HepG2 (cell line): ENCODE data around the gene PSD. TPM values are rescaled to one million over a fixed set of nuclear protein-coding genes. Genes with fewer than 3 reads are reported as not detected.

Experiments used
- CBFB ChIP-seq: sonication (generic); formaldehyde crosslinking; IDR thresholded peaks from 2 replicates; pipeline ENCODE4 v1.4.0; 2020; ENCODE audit warnings: missing genetic modification reagents
- CBX5 ChIP-seq: sonication (generic); formaldehyde crosslinking; IDR thresholded peaks from 2 replicates; pipeline ENCODE4 v1.4.0; 2020; ENCODE audit warnings: missing genetic modification reagents, borderline replicate concordance
- DRAP1 ChIP-seq: IDR thresholded peaks from 2 replicates; pipeline ENCODE4 v1.6.1; 2016; ENCODE audit warnings: missing genetic modification reagents, missing compliant biosample characterization
- ELF1 ChIP-seq: sonication (generic); formaldehyde crosslinking; IDR thresholded peaks from 2 replicates; pipeline ENCODE4 v1.4.0; 2020; ENCODE audit warnings: missing genetic modification reagents
- ETS1 ChIP-seq: sonication (generic); formaldehyde crosslinking; IDR thresholded peaks from 2 replicates; pipeline ENCODE4 v1.4.0; 2020; ENCODE audit warnings: missing genetic modification reagents
- FOXO1 ChIP-seq: sonication (generic); formaldehyde crosslinking; IDR thresholded peaks from 2 replicates; pipeline ENCODE4 v1.4.0; 2020; ENCODE audit warnings: missing genetic modification reagents
- HNF4A ChIP-seq: sonication (generic); formaldehyde crosslinking; IDR thresholded peaks from 2 replicates; pipeline ENCODE4 v1.4.0; 2020; ENCODE audit warnings: missing genetic modification reagents
- IKZF1 ChIP-seq: fragments of 450-650 bp; IDR thresholded peaks from 2 replicates; pipeline ENCODE4 v1.7.1; 2016
- PHF8 ChIP-seq: sonication (generic); formaldehyde crosslinking; IDR thresholded peaks from 2 replicates; pipeline ENCODE4 v1.5.0; 2020; ENCODE audit warnings: missing genetic modification reagents
- RARG ChIP-seq: sonication (generic); formaldehyde crosslinking; IDR thresholded peaks from 2 replicates; pipeline ENCODE4 v1.4.0; 2020; ENCODE audit warnings: low read depth, mild to moderate bottlenecking, missing genetic modification reagents
- SPEN ChIP-seq: sonication (generic); formaldehyde crosslinking; IDR thresholded peaks from 2 replicates; pipeline ENCODE4 v1.5.1; 2020; ENCODE audit warnings: low read depth, mild to moderate bottlenecking, missing genetic modification reagents
- SRF ChIP-seq: IDR thresholded peaks from 2 replicates; pipeline ENCODE4 v1.6.1; 2011; ENCODE audit warnings: mild to moderate bottlenecking, low read depth, low read length, moderate library complexity
- TAF15 ChIP-seq: fragments of 200-400 bp; formaldehyde crosslinking; IDR thresholded peaks from one replicate; pipeline ENCODE4 v1.6.1; 2018; ENCODE audit warnings: mild to moderate bottlenecking, low read depth, low read length; ENCODE audit not compliant: poor library complexity, severe bottlenecking
- TFAP4 ChIP-seq: sonication (generic); IDR thresholded peaks from 2 replicates; pipeline ENCODE4 v1.6.1; 2016; ENCODE audit warnings: low read depth, borderline replicate concordance
- THAP11 ChIP-seq: IDR thresholded peaks from 2 replicates; pipeline ENCODE4 v1.6.1; 2016; ENCODE audit warnings: missing biosample characterization, missing genetic modification reagents
- ZBTB14 ChIP-seq: sonication (generic); formaldehyde crosslinking; IDR thresholded peaks from 2 replicates; pipeline ENCODE4 v1.4.0; 2020; ENCODE audit warnings: missing genetic modification reagents
- ZBTB2 ChIP-seq: sonication (generic); formaldehyde crosslinking; IDR thresholded peaks from 2 replicates; pipeline ENCODE4 v1.8.0; 2022; ENCODE audit warnings: low read depth, missing genetic modification reagents
- ZKSCAN5 ChIP-seq: sonication (generic); formaldehyde crosslinking; IDR thresholded peaks from 2 replicates; pipeline ENCODE4 v1.5.1; 2020; ENCODE audit warnings: mild to moderate bottlenecking, missing genetic modification reagents
- ZNF232 ChIP-seq: sonication (generic); formaldehyde crosslinking; IDR thresholded peaks from 2 replicates; pipeline ENCODE4 v1.4.0; 2020; ENCODE audit warnings: missing genetic modification reagents, borderline replicate concordance
- ZNF30 ChIP-seq: sonication (generic); formaldehyde crosslinking; IDR thresholded peaks from 2 replicates; pipeline ENCODE4 v1.5.0; 2020; ENCODE audit warnings: mild to moderate bottlenecking, missing genetic modification reagents
- ZNF317 ChIP-seq: sonication (generic); formaldehyde crosslinking; IDR thresholded peaks from 2 replicates; pipeline ENCODE4 v1.5.0; 2020; ENCODE audit warnings: mild to moderate bottlenecking, missing genetic modification reagents
- ZNF343 ChIP-seq: sonication (generic); formaldehyde crosslinking; IDR thresholded peaks from 2 replicates; pipeline ENCODE4 v1.4.0; 2020; ENCODE audit warnings: mild to moderate bottlenecking, missing genetic modification reagents
- ZNF513 ChIP-seq: sonication (generic); formaldehyde crosslinking; conservative IDR thresholded peaks from 2 replicates; pipeline ENCODE4 v1.5.0; 2020; ENCODE audit warnings: missing genetic modification reagents
- ZNF83 ChIP-seq: sonication (generic); formaldehyde crosslinking; IDR thresholded peaks from 2 replicates; pipeline ENCODE4 v1.4.0; 2020; ENCODE audit warnings: missing genetic modification reagents, mild to moderate bottlenecking, borderline replicate concordance
- polyA plus RNA-seq, 8 experiments: library from polyadenylated mRNA; depleted of rRNA in 3 of 8; stranded (reverse) in 7 of 8; unstranded in 1 of 8; fragments of >200 nt; fragmentation: Illumina TruSeq in 4 of 8; extraction: Trizol in 4 of 8; gene quantifications; 2 replicates each; pipeline versions ENCODE4 v1.2.1 to v1.2.3, GENCODE V29; 2011 to 2016; ENCODE audit warnings: low read depth in 4 of 8, missing spikeins in 1 of 8, mixed read lengths in 1 of 8; ENCODE audit not compliant: insufficient read depth in 1 of 8
- total RNA-seq, 5 experiments: library from RNA; depleted of rRNA; stranded (reverse); fragments of >200 nt; fragmentation: Illumina TruSeq; extraction: Trizol; gene quantifications; 2 replicates each; pipeline ENCODE4 v1.2.3, GENCODE V29; 2016; ENCODE audit warnings: low read depth in 1 of 5

Gene PSD
- total and polyA plus RNA-seq, 2 of the 13 experiments (the other 11 are each of a cell fraction or from before 2014, with no cell fraction given) = 0.35 to 0.58 TPM

GRCh38 chr10:102432162-102432950 lies 13.8 kb upstream of the PSD start, which contains the start of gene CUEDC2 (continued):
- peak; percentile 8; the same call in 1 of the 2 replicates for TF ChIP-seq SPEN
- no peak for TF ChIP-seq IKZF1
- TF ChIP-seq ZBTB2 = peak; percentile 28; the same call in 1 of the 2 replicates
- peak; percentile 80 for TF ChIP-seq ELF1 (CRISPR knock-in tag)
- no peak for TF ChIP-seq RARG (CRISPR knock-in tag)
- TF ChIP-seq PHF8 = peak; percentile 91
- TF ChIP-seq ZNF317 (CRISPR knock-in tag) = peak; percentile 39; the same call in 1 of the 2 replicates
- 0 out of 2 replicates have a peak, but pooled peaks have one; percentile 21 for TF ChIP-seq FOXO1 (CRISPR knock-in tag)
- TF ChIP-seq ZNF30 (CRISPR knock-in tag) = no peak
- no peak for TF ChIP-seq SRF
- peak; percentile 89 for TF ChIP-seq TAF15
- no peak for TF ChIP-seq ZNF513 (CRISPR knock-in tag)
- TF ChIP-seq CBFB (CRISPR knock-in tag) = peak; percentile 48; the same call in 1 of the 2 replicates
- TF ChIP-seq TFAP4 = peak; percentile 40; the same call in 1 of the 2 replicates
- TF ChIP-seq ZNF343 = 0 out of 2 replicates have a peak, but pooled peaks have one; percentile 51
- TF ChIP-seq ZKSCAN5 = no peak
- peak; percentile 83 for TF ChIP-seq CBX5
- peak; percentile 75 for TF ChIP-seq ZBTB14 (CRISPR knock-in tag)
- peak; percentile 50; the same call in 1 of the 2 replicates for TF ChIP-seq DRAP1 (CRISPR knock-in tag)
- no peak for TF ChIP-seq ZNF83 (CRISPR knock-in tag)
- TF ChIP-seq ETS1 (CRISPR knock-in tag) = no peak
- TF ChIP-seq THAP11 (CRISPR knock-in tag) = peak; percentile 94
- TF ChIP-seq ZNF232 (CRISPR knock-in tag) = no peak; the same call in 1 of the 2 replicates
- no peak; the same call in 1 of the 2 replicates for TF ChIP-seq HNF4A
